ENCODE measurements around the gene MEIOSIN.

DNA sequence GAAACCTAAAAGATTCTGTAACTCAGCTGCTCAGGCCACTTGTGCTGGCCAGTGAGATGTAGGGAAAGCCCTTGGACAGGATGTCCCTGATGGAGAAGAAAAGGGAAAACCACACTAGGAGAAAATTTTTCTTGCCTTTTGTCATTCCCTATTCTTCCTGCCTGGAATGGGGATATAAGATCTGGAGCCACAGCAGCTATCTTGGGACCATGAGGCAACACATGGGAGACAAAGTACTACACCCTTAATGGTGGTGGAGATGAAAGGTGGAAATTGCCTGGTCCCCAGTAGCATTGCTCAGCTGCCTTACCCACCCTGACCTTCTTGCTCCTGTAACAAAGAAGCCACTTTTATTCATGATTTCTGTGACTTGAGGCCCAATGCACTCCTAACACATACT, 72.5 kb downstream of the MEIOSIN start:
- no peak for TF ChIP-seq POLR2A (IDR thresholded peaks at IDR 0.05)
- TF ChIP-seq CTCF (IDR thresholded peaks at IDR 0.05), result no peak

Measured in testis (tissue), 2 donors.